GM19324 (cell line): ENCODE results near the gene GTF2A1L.

Experiments used
- ATAC-seq: cut with Tn5 transposase; IDR thresholded peaks from one replicate; pipeline ENCODE4 v1.9.1; 2021; ENCODE audit warnings: mild to moderate bottlenecking, moderate library complexity; ENCODE audit not compliant: unreplicated experiment, low FRiP score

The GTF2A1L gene

GRCh38 chr2:48727560-48727959 lies 109.9 kb downstream of the GTF2A1L start:
- no peak for ATAC-seq

DNA sequence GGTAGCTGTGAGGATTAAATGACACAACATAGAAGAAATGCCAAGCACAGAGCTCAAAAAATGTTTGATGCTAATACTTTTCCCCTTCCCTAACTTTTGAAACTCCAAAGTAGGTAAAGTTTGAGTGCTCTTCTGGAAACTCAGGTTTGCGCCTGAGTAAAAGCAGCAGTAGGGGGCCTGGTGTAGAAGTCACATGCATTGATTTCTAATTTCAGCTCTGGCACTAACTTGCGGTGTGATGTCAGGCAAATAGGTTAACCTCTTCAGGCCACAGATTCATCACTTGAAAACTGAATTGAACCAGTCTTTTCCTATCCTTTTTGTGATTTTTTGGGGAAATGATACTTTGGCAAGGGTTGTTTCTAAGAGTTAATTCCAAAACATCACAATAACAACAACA lies 110.6 kb downstream of the GTF2A1L start:
- ATAC-seq, result no peak

DNA sequence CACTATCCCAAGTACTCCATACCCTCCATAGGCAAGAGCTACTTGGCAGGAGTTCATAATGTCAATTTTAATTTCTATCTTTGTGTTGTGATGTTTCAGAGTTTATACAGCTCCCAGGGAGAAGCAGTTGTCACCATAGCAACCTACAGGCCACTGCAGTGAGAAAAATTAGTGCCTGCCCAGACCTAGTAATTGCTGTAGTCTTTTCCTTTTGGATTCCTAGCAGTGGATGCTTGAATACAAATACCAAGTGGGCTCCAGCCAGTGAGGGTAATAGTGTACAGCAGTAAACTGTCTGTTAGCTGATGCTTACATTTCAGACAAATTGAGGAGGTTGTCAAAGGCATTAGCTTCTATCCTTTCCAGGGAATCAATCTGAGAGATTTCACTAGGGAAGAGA lies 111.2 kb downstream of the GTF2A1L start:
- no peak for ATAC-seq
